HG03354 (cell line): ENCODE data around the gene RAD51D.
"Not testable (repeated sequence)": the region's sequence is repeated elsewhere in the genome, so short reads cannot be mapped to it uniquely, and the experiment has no call there.

Source experiments
- ATAC-seq: cut with Tn5 transposase; IDR thresholded peaks from one replicate; pipeline ENCODE4 v1.9.1; 2021; ENCODE audit warnings: mild to moderate bottlenecking; ENCODE audit not compliant: unreplicated experiment, poor library complexity, severe bottlenecking

RAD51D gene

DNA sequence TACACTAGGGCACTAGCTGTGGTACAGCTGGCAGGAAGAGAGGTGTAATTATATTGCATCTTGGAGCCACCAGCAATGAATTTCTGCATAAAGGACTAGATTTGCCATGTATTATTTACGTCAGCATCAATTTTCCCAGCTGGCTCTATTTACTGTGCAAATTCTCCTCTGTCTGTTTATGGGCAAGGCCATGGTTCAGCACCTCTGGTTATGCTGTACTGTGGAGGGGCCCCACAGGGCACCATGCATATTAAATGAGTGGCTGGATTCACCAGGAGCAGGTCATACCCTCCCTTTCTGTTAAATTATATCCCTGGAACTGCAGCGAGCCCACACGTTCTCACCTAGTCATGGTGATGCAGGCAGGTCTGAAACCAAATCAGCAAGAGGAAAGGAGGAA, 19.8 kb downstream of the RAD51D start:
- ATAC-seq, result no peak

DNA sequence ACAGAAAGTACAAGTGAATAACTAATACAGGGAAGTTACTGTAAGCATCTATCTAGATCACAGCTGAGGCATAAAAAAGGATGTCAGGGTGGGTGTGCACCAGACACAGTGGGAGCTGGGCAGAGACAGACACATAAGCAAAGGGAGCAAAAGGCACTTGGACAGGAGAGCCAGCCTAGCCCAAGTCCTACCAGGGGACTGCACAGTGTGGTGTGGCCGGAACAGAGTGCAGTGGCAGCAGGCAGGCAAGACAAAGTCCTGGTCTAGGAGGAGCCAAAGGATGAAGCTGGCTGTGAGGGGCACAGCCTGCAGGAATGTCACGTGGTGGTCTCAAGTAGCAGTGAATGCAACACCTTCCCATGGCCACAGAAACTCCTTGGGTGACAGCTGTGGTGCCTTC, 21.9 kb downstream of the RAD51D start:
- no peak for ATAC-seq

- ATAC-seq, result no peak
Observed at GRCh38 chr17:35095741-35096140, 23.9 kb downstream of the RAD51D start.

- ATAC-seq, result no peak
Observed at GRCh38 chr17:35094902-35095301, 24.8 kb downstream of the RAD51D start.

- not testable (repeated sequence) for ATAC-seq
Observed at GRCh38 chr17:35090707-35091106, 29.0 kb downstream of the RAD51D start.

DNA sequence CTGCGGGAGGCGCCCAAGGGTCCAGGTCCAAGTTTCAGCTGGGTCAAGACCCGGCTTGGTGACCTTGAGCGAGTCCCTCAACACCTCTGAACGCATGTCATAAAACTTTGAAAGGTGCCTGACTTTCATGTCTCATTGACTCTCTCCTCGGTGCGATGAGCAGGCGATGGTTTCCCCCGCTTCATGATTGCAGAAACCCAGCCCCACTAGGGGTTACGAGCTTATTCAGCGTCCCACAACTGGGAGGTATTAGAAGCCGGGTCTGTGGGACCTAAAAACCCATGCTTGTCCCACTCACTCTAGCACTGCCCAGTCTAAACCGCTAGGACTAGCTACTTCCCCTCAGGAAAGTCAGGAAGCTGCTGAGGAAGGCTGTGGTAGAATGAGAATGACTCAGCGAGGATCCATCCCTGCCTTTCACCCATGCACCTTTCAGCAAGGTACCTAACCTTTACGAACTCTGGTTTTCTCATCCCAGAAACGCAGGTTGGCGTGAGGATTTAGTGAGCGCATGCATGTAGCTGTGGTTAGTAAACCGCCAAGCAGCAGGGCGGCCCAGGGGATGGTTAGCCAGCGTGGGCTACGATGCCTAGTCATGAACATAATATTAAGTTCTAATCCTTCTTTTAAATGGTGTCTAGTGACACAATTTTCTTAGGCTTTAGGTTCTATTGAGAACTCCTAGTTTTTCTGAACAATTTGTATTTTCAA, 29.9 kb downstream of the RAD51D start:
- peak; percentile 24 for ATAC-seq

- ATAC-seq, result peak; percentile 81
Observed at GRCh38 chr17:35088881-35089585, 30.6 kb downstream of the RAD51D start.

- ATAC-seq, result peak; percentile 7
Observed at GRCh38 chr17:35088356-35088880, 31.2 kb downstream of the RAD51D start.

GRCh38 chr17:35087731-35088355, 31.8 kb downstream of the RAD51D start:
- no peak for ATAC-seq

- ATAC-seq, result no peak
Observed at GRCh38 chr17:35086931-35087573, 32.6 kb downstream of the RAD51D start.

- no peak for ATAC-seq
Observed at GRCh38 chr17:35086164-35086563, 33.5 kb downstream of the RAD51D start.

DNA sequence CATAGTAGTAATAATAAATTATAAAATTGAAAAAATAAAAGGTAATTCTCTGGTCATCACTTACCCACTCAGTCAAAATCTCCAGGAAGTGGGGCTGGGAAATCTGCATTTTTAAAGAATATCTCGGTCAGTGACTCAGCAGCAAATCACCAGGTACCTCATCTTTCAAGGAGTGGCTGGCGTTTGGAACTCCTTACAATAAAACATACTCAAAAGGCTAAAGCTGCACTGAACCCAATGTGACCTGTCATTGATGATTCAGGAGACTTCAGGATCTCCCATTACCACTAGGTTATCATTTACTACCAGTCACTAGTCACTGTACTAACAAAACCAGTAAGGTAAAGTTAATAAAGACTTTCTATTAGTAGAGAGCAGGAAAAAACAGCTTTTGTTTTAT, 34.7 kb downstream of the RAD51D start:
- no peak for ATAC-seq

DNA sequence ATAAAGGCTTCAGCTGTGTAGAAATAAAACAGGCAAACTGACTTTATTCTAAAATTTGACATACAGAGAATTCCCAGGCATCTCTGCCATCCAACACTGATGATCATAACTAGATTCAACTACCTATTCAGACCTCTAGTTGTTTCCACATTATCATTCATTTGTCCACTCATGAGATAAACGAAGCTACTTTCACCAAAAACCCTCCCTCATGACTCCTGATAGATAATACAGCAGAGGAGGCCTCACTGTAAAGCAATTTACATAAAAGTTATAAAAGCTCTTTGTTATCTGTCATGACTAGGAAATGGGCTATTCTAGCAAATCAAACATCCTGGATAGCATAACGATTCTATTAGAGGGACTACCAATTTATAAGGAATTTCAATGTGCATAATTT, 36.6 kb downstream of the RAD51D start:
- ATAC-seq, result no peak

GRCh38 chr17:35082073-35082657, 37.5 kb downstream of the RAD51D start:
- no peak for ATAC-seq

DNA sequence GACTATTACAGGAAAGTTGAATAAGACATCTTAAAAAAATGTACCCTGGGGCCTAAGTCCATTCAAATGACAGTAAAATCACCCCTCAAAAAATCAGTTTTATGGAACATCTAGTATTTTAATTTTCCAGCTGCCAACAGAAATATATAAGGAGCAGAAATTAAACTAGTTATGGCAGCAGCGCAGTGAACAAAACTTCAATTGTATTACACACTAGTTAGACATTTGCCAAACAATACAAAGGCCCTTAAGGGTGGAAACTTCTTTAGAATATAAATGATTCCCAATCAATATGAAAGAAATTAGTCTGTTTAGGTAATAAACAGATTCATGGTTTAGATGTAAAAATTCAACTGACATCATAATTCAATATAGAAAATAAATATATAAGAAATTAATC, 38.0 kb downstream of the RAD51D start:
- no peak for ATAC-seq

GRCh38 chr17:35080536-35080935, 39.1 kb downstream of the RAD51D start:
- peak; percentile 63 for ATAC-seq

- ATAC-seq, result no peak
Observed at GRCh38 chr17:35079547-35080423, 39.9 kb downstream of the RAD51D start.

DNA sequence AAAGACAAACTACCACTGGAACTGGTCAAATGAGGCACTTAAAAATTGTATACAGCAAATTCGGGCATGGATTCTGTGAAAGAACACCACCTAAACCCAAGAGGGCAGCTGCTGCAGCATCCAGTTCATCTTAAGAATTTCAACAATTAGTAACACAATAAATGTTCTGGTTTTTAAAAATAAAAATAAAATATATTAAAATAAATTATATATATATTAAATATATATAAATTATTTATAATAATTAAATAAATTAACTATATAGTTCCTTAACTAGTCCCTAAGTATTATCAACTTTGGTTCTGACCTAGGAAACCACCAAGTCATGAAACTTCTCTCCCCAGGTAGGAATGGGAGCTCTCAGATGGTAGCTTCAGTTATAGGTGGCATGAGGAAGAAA, 42.8 kb downstream of the RAD51D start:
- ATAC-seq, result no peak
